ENCODE results near the gene ANKRD22. TPM values are rescaled to one million over a fixed set of nuclear protein-coding genes. Genes with fewer than 3 reads are reported as not detected.

The ANKRD22 gene
- total and polyA plus RNA-seq, 2 donors (not counting 3 experiments of a cell fraction or from before 2014, with no cell fraction given): not detected

- BruUV-seq (replicated peaks): no TSS peak
- no peak for DNase-seq (ENCODE audit: low read depth, low spot score)
- no peak overlapping the region for H2AFZ ChIP-seq (ENCODE audit: low read depth, low read length)
- FAIRE-seq: no peak
- H3K9me3 ChIP-seq (replicated peaks; ENCODE audit: control insufficient read depth, insufficient read depth, low read length): no peaks in the 10 kb centered on the region
- ChIA-PET CTCF (interaction anchor here (0.7 to 3.0 kb wide), 4 partner anchors 10 to 224 kb away, joined by 3 to 11 read pairs (median 8); partner anchors contain the start of gene RNLS), POLR2A (no interaction called here)
- no peaks in the 10 kb centered on the region for H3K79me2 ChIP-seq (ENCODE audit: control insufficient read depth, insufficient read depth, low read length)
- no peaks in the 10 kb centered on the region for H4K20me1 ChIP-seq (replicated peaks; ENCODE audit: control insufficient read depth, extremely low read depth, insufficient read depth, low read length)
- dilution Hi-C loops (cut with MboI; ENCODE audit: extremely low pct_ligation_motif_present, low sequenced_read_pairs): no loop called here
- TF ChIP-seq POLR2A (IDR thresholded peaks at IDR 0.05; ENCODE audit: low read depth, low read length): no peak
- no peak for TF ChIP-seq MAX (IDR thresholded peaks at IDR 0.05; ENCODE audit: insufficient read depth, insufficient read length)
- TF ChIP-seq GATA2 (IDR thresholded peaks at IDR 0.05; ENCODE audit: insufficient read depth, insufficient read length, low read depth, low read length): no peak
- TF ChIP-seq JUN (IDR thresholded peaks at IDR 0.05; ENCODE audit: borderline replicate concordance, insufficient read depth, insufficient read length, low read depth): no peak
- TF ChIP-seq MYC (IDR thresholded peaks at IDR 0.05; ENCODE audit: low read depth, low read length): no peak
- TF ChIP-seq, protein P1, sequence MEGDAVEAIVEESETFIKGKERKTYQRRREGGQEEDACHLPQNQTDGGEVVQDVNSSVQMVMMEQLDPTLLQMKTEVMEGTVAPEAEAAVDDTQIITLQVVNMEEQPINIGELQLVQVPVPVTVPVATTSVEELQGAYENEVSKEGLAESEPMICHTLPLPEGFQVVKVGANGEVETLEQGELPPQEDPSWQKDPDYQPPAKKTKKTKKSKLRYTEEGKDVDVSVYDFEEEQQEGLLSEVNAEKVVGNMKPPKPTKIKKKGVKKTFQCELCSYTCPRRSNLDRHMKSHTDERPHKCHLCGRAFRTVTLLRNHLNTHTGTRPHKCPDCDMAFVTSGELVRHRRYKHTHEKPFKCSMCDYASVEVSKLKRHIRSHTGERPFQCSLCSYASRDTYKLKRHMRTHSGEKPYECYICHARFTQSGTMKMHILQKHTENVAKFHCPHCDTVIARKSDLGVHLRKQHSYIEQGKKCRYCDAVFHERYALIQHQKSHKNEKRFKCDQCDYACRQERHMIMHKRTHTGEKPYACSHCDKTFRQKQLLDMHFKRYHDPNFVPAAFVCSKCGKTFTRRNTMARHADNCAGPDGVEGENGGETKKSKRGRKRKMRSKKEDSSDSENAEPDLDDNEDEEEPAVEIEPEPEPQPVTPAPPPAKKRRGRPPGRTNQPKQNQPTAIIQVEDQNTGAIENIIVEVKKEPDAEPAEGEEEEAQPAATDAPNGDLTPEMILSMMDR (IDR thresholded peaks at IDR 0.05; ENCODE audit: extremely low read depth in 1 of 2, insufficient read depth in 1 of 2, low read depth in 1 of 2, low read length in 2 of 2): no peak
- no peak for TF ChIP-seq EZH2 (IDR thresholded peaks at IDR 0.05; ENCODE audit: borderline replicate concordance, low read depth, low read length, severe bottlenecking)
- no peak for TF ChIP-seq POLR2AphosphoS5 (IDR thresholded peaks at IDR 0.05; ENCODE audit: insufficient read depth, low read depth, low read length)
- TF ChIP-seq FOS (IDR thresholded peaks at IDR 0.05; ENCODE audit: borderline replicate concordance, insufficient read depth, low read length): no peak
- intact Hi-C loops (cut with micrococcal nuclease): no loop called here
- peaks cover under 1% of the 10 kb centered on the region for H3K4me1 ChIP-seq (ENCODE audit: control insufficient read depth, extremely low read depth, insufficient read depth, low read length)
- H3K9ac ChIP-seq (replicated peaks; ENCODE audit: extremely low read depth, insufficient read depth, low read length): no peak overlapping the region
- no peak overlapping the region for H3K4me2 ChIP-seq (ENCODE audit: insufficient read depth, low read length)
- H3K27ac ChIP-seq (ENCODE audit: insufficient read depth, low read depth, low read length): no peak overlapping the region
- H3K36me3 ChIP-seq (ENCODE audit: control insufficient read depth in 2 of 2, extremely low read depth in 1 of 2, insufficient read depth in 2 of 2, low read length in 2 of 2): no peaks in the 10 kb centered on the region
- no peaks in the 10 kb centered on the region for H3K9me1 ChIP-seq (replicated peaks; ENCODE audit: control insufficient read depth, extremely low read depth, insufficient read depth, low read length)
- no peaks in the 10 kb centered on the region for H3K27me3 ChIP-seq (ENCODE audit: control insufficient read depth in 2 of 2, insufficient read depth in 2 of 2, low read length in 2 of 2)
- no peak overlapping the region for H3K4me3 ChIP-seq (replicated peaks in 1 of 3; ENCODE audit: insufficient read depth in 1 of 3, low read depth in 1 of 3, low read length in 3 of 3)
These were observed 62.7 kb downstream of the ANKRD22 start for GRCh38 chr10:88788924-88789323.
